ENCODE measurements around the gene CACNA2D4. TPM values are rescaled to one million over a fixed set of nuclear protein-coding genes. Genes with fewer than 3 reads are reported as not detected.

CACNA2D4 gene
- total RNA-seq, 4 donors from 2014 or later, result 0.84 to 3.8 (median 3.4) TPM

- no peak overlapping the region for H3K27ac ChIP-seq (replicated peaks in 1 of 4)
- H3K27me3 ChIP-seq, result no peaks in the 10 kb centered on the region
- peaks cover 0 to 17% (median 10%) of the 10 kb centered on the region in 4 donors for H3K36me3 ChIP-seq
- intact Hi-C loops (cut with DNase I), result no loop called here
- 81% methylated on average over 2 of the region's 2 CpGs for WGBS
- DNase-seq (ENCODE audit: extremely low spot score), result no peak
- no peak overlapping the region for H3K4me3 ChIP-seq
- H3K9me3 ChIP-seq, result no peaks in the 10 kb centered on the region
- TF ChIP-seq POLR2A (IDR thresholded peaks at IDR 0.05; ENCODE audit: low read depth), result no peak
- no peak for TF ChIP-seq POLR2AphosphoS5 (IDR thresholded peaks at IDR 0.05)
- TF ChIP-seq EP300 (IDR thresholded peaks at IDR 0.05), result no peak
- no peak for TF ChIP-seq CTCF (IDR thresholded peaks at IDR 0.05)
- H3K4me1 ChIP-seq, result peaks cover 5 to 37% (median 24%) of the 10 kb centered on the region in 4 donors
These were observed 157.7 kb downstream of the CACNA2D4 start for GRCh38 chr12:1760566-1761382.

GRCh38 chr12:1758887-1759286 is 159.6 kb downstream of the CACNA2D4 start:
- Histone ChIP-seq H3K4me3 (no peak overlapping the region), H3K27me3 (no peaks in the 10 kb centered on the region), H3K27ac (replicated peaks in 1 of 4) (no peak overlapping the region), H3K9me3 (no peaks in the 10 kb centered on the region), H3K36me3 (peaks cover 9 to 34% (median 24%) of the 10 kb centered on the region in 4 donors), H3K4me1 (peaks cover 5 to 33% (median 22%) of the 10 kb centered on the region in 4 donors)
- no peak for DNase-seq (ENCODE audit: extremely low spot score)
- TF ChIP-seq CTCF (IDR thresholded peaks at IDR 0.05) (no peak), POLR2A (IDR thresholded peaks at IDR 0.05; ENCODE audit: low read depth) (no peak), POLR2AphosphoS5 (IDR thresholded peaks at IDR 0.05) (no peak), EP300 (IDR thresholded peaks at IDR 0.05) (no peak)
- intact Hi-C loops (cut with DNase I), result no loop called here
- 29% methylated on average over 4 of the region's 4 CpGs for WGBS

- H3K4me1 ChIP-seq, result peaks cover 5 to 34% (median 20%) of the 10 kb centered on the region in 4 donors
- H3K9me3 ChIP-seq, result no peaks in the 10 kb centered on the region
- H3K27ac ChIP-seq (replicated peaks in 1 of 4), result no peak overlapping the region
- H3K27me3 ChIP-seq, result no peaks in the 10 kb centered on the region
- H3K36me3 ChIP-seq, result peaks cover 9 to 34% (median 24%) of the 10 kb centered on the region in 4 donors
- WGBS, result 91% methylated on average over 2 of the region's 2 CpGs
- no peak for DNase-seq (ENCODE audit: extremely low spot score)
- no peak overlapping the region for H3K4me3 ChIP-seq
- TF ChIP-seq CTCF (IDR thresholded peaks at IDR 0.05) (no peak), POLR2AphosphoS5 (IDR thresholded peaks at IDR 0.05) (no peak), EP300 (IDR thresholded peaks at IDR 0.05) (no peak), POLR2A (IDR thresholded peaks at IDR 0.05; ENCODE audit: low read depth) (no peak)
- intact Hi-C loops (cut with DNase I), result no loop called here
These were observed 160.1 kb downstream of the CACNA2D4 start for GRCh38 chr12:1758376-1758775.

- WGBS, result 94% methylated on average over 3 of the region's 3 CpGs
- Histone ChIP-seq H3K27me3 (no peaks in the 10 kb centered on the region), H3K4me1 (peaks cover 0 to 11% (median 5%) of the 10 kb centered on the region in 4 donors), H3K9me3 (peaks cover 0 to 11% (median 3%) of the 10 kb centered on the region in 4 donors), H3K27ac (replicated peaks in 1 of 4) (no peak overlapping the region), H3K36me3 (peaks cover 8 to 19% (median 11%) of the 10 kb centered on the region in 4 donors), H3K4me3 (no peak overlapping the region)
- no peak for TF ChIP-seq POLR2A (IDR thresholded peaks at IDR 0.05; ENCODE audit: low read depth)
- TF ChIP-seq EP300 (IDR thresholded peaks at IDR 0.05), result no peak
- TF ChIP-seq CTCF (IDR thresholded peaks at IDR 0.05), result no peak
- TF ChIP-seq POLR2AphosphoS5 (IDR thresholded peaks at IDR 0.05), result no peak
- intact Hi-C loops (cut with DNase I), result no loop called here
- DNase-seq (ENCODE audit: extremely low spot score), result no peak
These were observed 168.2 kb downstream of the CACNA2D4 start for GRCh38 chr12:1750300-1750699.

Data from esophagus muscularis mucosa (tissue), 4 donors.